ENCODE measurements around the gene OR1A2. TPM values are rescaled to one million over a fixed set of nuclear protein-coding genes. Genes with fewer than 3 reads are reported as not detected.
"Not testable (repeated sequence)": the region's sequence is repeated elsewhere in the genome, so short reads cannot be mapped to it uniquely, and the experiment has no call there.

OR1A2 gene
- total RNA-seq, 1 donor from 2014 or later: not detected

DNA sequence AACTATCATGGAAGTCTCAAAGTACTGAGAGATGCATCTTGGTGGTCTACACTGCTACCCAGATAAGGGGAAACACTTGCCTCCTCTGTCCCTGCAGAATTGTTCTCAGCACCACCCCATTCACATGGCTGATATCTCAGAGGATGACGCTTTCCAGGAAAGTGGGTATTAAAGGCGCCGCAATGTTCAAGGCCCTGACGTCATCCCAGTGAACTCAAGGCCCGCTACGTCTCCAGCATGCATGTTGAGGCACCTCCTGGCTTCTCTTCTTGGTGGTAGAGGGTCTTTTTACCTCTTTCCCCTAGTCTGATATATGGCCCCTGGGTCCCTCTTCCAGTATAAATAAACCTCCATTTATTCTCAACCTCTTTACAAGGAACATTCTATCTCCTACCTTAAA, 11.2 kb downstream of the OR1A2 start:
- TF ChIP-seq, protein P1, sequence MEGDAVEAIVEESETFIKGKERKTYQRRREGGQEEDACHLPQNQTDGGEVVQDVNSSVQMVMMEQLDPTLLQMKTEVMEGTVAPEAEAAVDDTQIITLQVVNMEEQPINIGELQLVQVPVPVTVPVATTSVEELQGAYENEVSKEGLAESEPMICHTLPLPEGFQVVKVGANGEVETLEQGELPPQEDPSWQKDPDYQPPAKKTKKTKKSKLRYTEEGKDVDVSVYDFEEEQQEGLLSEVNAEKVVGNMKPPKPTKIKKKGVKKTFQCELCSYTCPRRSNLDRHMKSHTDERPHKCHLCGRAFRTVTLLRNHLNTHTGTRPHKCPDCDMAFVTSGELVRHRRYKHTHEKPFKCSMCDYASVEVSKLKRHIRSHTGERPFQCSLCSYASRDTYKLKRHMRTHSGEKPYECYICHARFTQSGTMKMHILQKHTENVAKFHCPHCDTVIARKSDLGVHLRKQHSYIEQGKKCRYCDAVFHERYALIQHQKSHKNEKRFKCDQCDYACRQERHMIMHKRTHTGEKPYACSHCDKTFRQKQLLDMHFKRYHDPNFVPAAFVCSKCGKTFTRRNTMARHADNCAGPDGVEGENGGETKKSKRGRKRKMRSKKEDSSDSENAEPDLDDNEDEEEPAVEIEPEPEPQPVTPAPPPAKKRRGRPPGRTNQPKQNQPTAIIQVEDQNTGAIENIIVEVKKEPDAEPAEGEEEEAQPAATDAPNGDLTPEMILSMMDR (IDR thresholded peaks at IDR 0.05): no peak
- intact Hi-C loops (cut with DNase I): loop anchor here (10.0 kb wide), 1 partner anchor 216 kb away; no protein-coding TSS in a partner anchor
- Histone ChIP-seq H3K4me1 (no peaks in the 10 kb centered on the region), H3K27ac (no peak overlapping the region), H3K36me3 (no peaks in the 10 kb centered on the region), H3K4me3 (no peak overlapping the region), H3K9me3 (no peaks in the 10 kb centered on the region), H3K27me3 (no peaks in the 10 kb centered on the region)
- ATAC-seq (no peak), DNase-seq (no peak)

DNA sequence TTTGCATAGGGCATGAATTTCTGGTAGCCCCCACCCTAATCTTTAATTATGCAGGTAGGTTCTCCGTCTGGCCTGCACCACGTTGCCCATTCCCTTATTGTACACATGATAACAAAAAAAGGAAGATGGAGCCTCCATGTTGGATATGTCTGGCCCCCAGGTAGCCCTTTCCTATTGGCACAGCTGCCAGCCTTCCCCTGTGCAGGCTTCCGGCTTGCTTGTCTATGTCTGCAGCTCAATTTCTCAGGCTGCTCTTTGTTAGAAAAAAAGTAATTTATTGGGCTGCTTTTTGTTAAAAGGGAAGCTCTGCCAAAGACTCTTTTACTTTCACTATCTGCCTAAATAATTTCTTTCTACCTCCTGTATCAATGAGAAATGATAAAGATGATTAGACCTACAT, 15.7 kb downstream of the OR1A2 start:
- DNase-seq: no peak
- H3K36me3 ChIP-seq: no peaks in the 10 kb centered on the region
- no peak for ATAC-seq
- intact Hi-C loops (cut with DNase I): no loop called here
- TF ChIP-seq, protein P1 (IDR thresholded peaks at IDR 0.05): no peak
- H3K4me1 ChIP-seq: no peaks in the 10 kb centered on the region
- H3K4me3 ChIP-seq: no peak overlapping the region
- peaks cover 8% of the 10 kb centered on the region for H3K27me3 ChIP-seq
- H3K9me3 ChIP-seq: no peaks in the 10 kb centered on the region
- H3K27ac ChIP-seq: no peak overlapping the region

DNA sequence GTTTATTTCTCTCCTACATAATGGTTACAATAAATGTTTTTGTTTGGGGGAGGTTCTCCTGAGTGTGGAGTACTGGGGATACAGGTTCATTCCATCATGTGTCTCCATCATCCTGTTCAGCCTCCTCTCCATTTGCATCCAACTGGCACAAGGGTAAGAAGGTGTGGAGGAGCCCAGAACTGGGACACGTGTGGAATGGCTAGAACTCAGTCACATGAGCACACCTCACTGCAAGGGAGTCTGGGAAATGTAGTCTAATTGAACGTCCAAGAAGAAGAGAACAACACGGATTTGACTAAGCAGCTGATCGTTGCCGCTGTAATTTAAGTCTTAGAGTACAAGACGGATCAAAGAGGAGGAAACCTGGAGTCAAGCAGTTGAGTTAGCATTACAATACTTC, 16.3 kb downstream of the OR1A2 start:
- Histone ChIP-seq H3K27ac (no peak overlapping the region), H3K9me3 (no peaks in the 10 kb centered on the region), H3K4me3 (no peak overlapping the region), H3K4me1 (no peaks in the 10 kb centered on the region), H3K27me3 (peaks cover 8% of the 10 kb centered on the region), H3K36me3 (no peaks in the 10 kb centered on the region)
- ATAC-seq (no peak), DNase-seq (no peak)
- TF ChIP-seq, protein P1 (IDR thresholded peaks at IDR 0.05): no peak
- intact Hi-C loops (cut with DNase I): no loop called here

DNA sequence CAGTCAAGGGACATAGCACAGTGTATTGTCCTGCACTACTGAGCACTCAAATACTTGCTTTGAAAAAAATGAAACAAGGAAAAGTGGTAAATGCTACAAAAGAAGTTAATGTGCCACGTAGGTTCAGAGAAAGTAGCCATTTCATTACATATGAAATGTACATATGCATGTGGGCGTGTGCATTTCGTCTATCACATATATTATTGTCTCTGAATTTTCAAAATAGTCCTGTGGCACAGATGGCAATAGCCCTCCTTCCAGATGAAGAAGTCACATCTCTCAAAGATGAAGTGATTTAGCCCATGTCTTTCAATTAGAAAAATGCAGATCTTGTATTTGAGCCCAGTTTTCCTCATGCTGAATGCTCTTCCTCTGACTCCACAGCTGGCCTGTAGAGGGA, 22.7 kb downstream of the OR1A2 start:
- H3K9me3 ChIP-seq; intact Hi-C loops (cut with DNase I); H3K27me3 ChIP-seq; H3K4me1 ChIP-seq; ATAC-seq; H3K27ac ChIP-seq; H3K4me3 ChIP-seq; H3K36me3 ChIP-seq; DNase-seq: not testable (repeated sequence)

DNA sequence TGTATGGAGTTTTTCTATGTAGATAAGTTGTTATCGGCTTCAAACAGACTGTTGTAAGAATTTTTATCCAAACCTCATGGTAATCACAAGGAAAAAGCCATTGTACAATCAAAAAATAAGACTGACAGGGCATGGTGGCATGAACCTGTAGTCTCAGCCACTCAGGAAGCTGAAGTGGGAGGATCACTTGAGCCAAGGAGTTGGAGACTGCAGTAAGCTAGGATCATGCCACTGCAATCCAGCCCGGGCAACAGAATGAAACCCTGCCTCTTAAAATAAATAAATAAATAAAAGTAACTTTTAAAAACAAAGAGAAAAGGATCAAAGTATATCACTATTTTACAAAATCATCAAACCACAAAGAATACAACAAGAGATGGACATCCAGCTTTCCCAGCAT, 24.5 kb downstream of the OR1A2 start:
- no peaks in the 10 kb centered on the region for H3K9me3 ChIP-seq
- no peaks in the 10 kb centered on the region for H3K27me3 ChIP-seq
- no peaks in the 10 kb centered on the region for H3K36me3 ChIP-seq
- ATAC-seq: no peak
- TF ChIP-seq, protein P1 (IDR thresholded peaks at IDR 0.05): no peak
- no peak overlapping the region for H3K27ac ChIP-seq
- H3K4me3 ChIP-seq: no peak overlapping the region
- no peak for DNase-seq
- no peaks in the 10 kb centered on the region for H3K4me1 ChIP-seq
- intact Hi-C loops (cut with DNase I): no loop called here

DNA sequence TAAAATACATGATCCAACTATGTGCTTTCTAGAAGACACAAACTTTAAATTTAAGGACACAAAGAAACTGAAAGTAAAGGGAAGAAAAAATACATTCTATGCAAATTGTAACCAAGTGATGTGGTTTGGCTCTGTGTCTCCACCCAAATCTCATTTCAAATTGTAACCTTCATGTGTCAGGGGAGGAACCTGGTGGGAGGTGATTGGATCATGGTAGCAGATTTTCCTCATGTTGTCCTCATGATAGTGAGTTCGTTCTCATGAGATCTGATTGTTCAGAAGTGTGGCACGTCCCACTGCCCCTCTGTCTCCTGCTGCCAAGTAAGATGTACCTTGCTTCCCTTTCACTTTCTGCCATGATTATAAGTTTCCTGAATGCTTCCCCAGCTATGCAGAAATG, 25.2 kb downstream of the OR1A2 start:
- no peaks in the 10 kb centered on the region for H3K9me3 ChIP-seq
- no peak overlapping the region for H3K4me3 ChIP-seq
- intact Hi-C loops (cut with DNase I): no loop called here
- ATAC-seq (no peak), DNase-seq (no peak)
- H3K27me3 ChIP-seq: no peaks in the 10 kb centered on the region
- no peaks in the 10 kb centered on the region for H3K4me1 ChIP-seq
- H3K27ac ChIP-seq: no peak overlapping the region
- no peaks in the 10 kb centered on the region for H3K36me3 ChIP-seq
- TF ChIP-seq, protein P1 (IDR thresholded peaks at IDR 0.05): no peak

DNA sequence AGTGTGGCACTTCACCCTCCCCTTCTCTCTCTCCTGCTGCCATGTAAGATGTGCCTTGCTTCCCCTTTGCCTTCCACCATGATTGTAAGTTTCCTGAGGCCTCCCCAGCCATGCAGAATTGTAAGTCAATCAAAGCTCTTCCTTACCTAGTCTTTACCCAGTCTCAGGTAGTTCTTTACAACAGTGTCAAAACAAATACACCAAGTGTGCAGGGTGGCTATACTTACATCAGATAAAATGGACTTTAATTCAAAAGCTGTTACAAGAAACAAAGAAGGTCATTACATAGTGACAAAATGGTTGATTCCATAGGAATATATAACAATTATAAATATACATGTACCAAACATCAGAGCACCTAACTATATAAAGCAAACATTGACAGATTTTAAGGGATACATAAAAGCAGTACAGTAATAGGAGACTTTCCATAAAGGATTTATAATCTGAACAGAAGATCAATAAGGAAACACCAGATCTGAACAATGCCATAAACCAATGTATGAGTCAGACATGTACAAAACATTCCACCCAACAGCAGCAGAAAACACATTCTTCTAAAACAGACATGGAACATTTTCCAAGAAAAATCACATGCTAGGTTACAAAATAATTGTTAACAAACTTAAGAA, 27.5 kb downstream of the OR1A2 start:
- H3K4me3 ChIP-seq; H3K27ac ChIP-seq; H3K27me3 ChIP-seq; ATAC-seq; H3K36me3 ChIP-seq; intact Hi-C loops (cut with DNase I); H3K9me3 ChIP-seq; DNase-seq; H3K4me1 ChIP-seq: not testable (repeated sequence)

DNA sequence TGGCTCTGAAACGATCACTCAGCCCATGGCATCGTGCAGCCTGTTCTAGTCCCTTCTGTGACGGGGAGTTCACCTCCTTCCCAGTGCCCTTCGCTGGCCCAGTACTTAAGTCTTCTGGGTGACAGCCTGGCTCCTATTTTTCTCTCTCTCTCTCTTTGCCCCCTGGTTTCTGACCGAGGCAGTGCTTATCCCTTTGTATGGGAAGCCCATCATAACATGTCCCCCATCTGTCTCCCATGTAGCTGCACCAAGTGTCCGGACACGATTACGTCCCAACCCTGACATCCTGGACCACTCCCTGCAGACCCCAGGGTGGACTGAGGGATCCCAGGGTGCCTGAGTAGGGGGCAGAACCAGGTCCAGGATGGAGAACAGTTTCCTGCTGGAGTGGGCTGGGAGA, 35.0 kb downstream of the OR1A2 start:
- ATAC-seq: peak; percentile 15

DNA sequence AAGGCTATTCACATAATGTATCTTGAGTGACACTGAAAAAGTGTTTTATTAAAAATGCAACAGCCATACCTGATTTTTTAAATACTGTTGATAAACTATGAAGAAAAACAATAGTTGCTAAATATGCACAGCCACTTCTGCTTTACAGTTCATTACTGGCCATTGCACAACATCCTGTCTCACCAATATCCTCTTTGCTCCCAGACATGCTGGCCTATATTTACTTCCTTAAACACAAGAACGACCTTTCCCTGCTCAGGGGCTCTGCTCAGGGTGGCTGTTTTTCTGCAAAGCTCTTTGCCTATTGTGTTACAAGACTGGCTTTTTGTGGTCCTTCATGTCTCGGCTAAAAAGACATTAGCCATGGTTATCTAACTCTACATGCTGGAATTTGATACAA, 41.4 kb downstream of the OR1A2 start:
- peak; percentile 96 for ATAC-seq
- H3K4me1 ChIP-seq; H3K27me3 ChIP-seq; H3K27ac ChIP-seq; H3K9me3 ChIP-seq; DNase-seq; H3K4me3 ChIP-seq; intact Hi-C loops (cut with DNase I); H3K36me3 ChIP-seq: not testable (repeated sequence)

More for the DNA sequence above, 35.0 kb downstream of the OR1A2 start:
- H3K36me3 ChIP-seq; H3K4me1 ChIP-seq; intact Hi-C loops (cut with DNase I); H3K9me3 ChIP-seq; H3K27me3 ChIP-seq; DNase-seq; H3K4me3 ChIP-seq; H3K27ac ChIP-seq: not testable (repeated sequence)

DNA sequence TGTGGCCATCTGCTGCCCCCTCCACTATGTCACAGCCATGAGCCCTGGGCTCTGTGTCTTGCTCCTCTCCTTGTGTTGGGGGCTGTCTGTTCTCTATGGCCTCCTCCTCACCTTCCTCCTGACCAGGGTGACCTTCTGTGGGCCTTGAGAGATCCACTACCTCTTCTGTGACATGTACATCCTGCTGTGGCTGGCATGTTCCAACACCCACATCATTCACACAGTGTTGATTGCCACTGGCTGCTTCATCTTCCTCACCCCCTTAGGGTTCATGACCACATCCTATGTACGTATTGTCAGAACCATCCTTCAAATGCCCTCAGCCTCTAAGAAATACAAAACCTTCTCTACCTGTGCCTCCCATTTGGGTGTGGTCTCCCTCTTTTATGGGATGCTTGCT, 43.7 kb downstream of the OR1A2 start:
- H3K4me3 ChIP-seq; H3K9me3 ChIP-seq; H3K4me1 ChIP-seq; H3K27me3 ChIP-seq; H3K27ac ChIP-seq; intact Hi-C loops (cut with DNase I); ATAC-seq; DNase-seq; H3K36me3 ChIP-seq: not testable (repeated sequence)

Data from upper lobe of right lung (tissue), 1 donor.